HG02763 (cell line): ENCODE data around the gene SYVN1.
"Not testable (repeated sequence)": the region's sequence is repeated elsewhere in the genome, so short reads cannot be mapped to it uniquely, and the experiment has no call there.

Source experiments
- ATAC-seq: cut with Tn5 transposase; IDR thresholded peaks from one replicate; pipeline ENCODE4 v1.9.1; 2021; ENCODE audit warnings: mild to moderate bottlenecking, moderate library complexity; ENCODE audit not compliant: unreplicated experiment

The SYVN1 gene

DNA sequence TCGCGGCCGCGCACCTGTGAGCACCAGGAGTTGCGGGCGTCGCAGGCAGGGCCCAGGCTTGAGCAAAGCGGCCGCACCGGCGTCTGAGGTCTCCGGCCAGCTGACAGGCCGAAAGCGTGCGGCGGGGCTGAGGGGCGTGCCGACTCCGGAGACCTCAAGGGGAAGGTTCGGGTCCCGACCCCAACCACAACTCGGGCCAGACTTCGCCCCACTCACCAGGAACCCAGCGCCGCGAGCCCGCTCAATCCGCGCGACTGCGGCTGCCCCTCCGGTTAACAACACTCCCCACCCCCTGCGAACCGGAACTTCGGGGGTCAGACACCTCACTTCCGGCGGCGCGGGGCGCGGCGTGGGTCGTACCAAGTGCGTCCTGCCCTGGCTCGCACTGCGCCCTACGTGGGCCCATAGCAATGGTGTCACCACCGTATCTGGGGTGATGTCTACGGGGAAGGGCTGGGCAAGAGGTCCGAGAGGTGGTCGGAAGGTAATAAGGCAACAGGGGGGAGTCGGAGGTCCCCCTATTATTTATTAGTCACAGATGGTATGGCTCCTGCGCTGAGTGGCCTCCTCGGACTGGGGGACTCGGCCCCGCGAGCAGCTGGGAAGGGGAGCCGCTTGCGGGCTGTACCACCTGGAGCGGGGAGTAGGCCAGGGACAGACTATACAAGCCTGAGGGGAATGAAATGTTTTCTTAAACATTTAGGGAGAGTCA is at the start of gene SYVN1:
SYVN1 (minus strand) TSS at position 280 of the 712 bp plus-strand sequence. CDS start 918 bp downstream, outside the sequence.
- peak; percentile 51 for ATAC-seq

DNA sequence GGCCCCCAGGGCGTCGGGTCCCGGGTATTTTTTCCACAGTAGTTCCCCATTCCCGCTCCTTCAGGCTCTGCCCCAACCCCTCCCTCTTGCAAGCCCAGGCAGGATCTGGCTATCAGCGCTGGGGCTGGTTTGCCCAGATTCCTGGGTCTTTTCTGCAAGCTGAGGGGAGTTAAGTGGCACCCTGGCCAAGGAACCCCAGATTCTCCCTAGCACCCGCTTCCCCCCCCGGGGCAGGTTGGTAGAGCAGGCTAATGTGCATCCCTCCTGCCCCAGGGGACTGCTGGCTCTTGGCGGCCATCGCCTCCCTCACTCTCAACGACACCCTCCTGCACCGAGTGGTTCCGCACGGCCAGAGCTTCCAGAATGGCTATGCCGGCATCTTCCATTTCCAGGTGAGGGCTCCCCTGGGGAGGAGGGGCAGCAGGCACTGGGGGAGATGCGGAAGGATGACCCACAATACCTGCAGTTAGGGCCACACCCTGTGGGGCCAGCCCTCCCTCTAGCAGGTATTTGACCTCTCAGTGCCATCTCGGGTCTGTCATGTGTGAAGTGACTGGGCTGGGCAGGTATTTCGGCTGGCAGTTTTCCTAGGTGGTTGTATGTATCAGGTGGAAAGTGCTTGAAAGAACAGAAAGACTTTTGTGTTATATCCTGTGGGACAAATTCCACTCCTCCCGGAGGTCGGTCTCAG is 49.0 kb upstream of the SYVN1 start:
- no peak for ATAC-seq

DNA sequence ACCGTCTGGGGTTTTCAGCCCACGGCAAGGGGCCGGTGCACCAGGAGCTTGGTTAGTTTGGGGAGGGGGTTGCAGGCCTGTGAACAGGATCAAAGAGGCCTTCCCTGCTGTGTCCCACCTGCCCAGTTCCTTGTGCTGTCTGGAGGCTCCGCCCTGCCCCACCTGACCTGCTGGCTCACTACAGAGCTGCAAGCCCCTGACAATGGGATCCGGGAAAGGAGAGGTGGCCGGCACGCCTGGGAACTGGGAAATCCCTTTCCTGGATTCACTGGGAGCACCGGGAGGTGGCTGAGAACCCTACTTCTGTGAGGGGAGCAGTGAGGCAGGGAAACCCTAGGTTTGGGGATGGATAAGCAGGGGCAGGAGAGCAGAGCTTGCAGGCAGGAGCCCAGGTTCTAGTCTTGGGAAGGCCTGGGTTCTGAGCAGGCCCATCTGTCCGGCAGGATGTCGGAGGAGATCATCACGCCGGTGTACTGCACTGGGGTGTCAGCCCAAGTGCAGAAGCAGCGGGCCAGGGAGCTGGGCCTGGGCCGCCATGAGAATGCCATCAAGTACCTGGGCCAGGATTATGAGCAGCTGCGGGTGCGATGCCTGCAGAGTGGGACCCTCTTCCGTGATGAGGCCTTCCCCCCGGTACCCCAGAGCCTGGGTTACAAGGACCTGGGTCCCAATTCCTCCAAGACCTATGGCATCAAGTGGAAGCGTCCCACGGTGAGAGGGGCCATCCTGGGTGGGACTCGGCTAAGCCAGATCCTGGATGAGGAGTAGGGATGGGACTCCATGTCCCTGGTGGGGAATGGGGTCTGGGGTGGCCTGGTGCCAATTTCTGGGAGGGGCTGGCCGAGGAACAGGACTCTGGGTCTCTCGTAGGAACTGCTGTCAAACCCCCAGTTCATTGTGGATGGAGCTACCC is 48.2 kb upstream of the SYVN1 start:
- no peak for ATAC-seq

DNA sequence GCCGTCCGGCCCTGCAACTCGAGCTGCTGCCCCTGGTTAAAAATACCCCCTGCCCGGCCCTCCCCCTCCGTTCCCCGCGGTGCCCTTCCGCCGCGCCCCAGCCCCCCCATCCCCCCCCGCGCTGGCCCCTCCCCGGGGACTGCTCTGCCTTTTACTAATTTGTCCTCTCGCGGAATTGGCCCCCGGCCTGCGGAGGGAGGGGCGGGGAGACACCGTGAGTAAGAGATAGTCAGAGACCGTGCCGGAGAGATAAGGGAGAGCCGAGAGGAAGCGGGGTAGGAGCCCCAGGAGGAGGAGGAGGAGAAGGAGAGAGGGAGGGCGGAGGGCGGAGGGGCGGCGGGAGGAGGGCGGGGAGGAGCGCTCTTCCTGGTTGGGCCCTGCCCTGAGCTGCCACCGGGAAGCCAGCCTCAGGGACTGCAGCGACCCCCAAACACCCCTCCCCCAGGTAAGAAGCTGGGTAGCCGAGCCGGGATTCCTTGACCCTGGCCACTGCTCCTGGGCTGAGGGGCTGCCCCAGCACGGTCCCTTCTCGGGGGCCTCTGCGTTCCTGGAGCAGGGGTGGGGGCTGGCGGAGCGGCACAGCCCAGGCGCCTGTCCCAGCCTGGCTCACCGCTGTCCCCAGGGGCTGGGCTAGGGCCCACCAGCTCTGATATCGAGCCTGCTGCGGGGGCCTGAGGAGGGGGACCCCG is 47.4 kb upstream of the SYVN1 start, which contains the start of gene CAPN1:
CAPN1 (plus strand) TSS at position 360 of the 689 bp plus-strand sequence. CDS start 774 bp downstream, outside the sequence.
- ATAC-seq: peak; percentile 34

DNA sequence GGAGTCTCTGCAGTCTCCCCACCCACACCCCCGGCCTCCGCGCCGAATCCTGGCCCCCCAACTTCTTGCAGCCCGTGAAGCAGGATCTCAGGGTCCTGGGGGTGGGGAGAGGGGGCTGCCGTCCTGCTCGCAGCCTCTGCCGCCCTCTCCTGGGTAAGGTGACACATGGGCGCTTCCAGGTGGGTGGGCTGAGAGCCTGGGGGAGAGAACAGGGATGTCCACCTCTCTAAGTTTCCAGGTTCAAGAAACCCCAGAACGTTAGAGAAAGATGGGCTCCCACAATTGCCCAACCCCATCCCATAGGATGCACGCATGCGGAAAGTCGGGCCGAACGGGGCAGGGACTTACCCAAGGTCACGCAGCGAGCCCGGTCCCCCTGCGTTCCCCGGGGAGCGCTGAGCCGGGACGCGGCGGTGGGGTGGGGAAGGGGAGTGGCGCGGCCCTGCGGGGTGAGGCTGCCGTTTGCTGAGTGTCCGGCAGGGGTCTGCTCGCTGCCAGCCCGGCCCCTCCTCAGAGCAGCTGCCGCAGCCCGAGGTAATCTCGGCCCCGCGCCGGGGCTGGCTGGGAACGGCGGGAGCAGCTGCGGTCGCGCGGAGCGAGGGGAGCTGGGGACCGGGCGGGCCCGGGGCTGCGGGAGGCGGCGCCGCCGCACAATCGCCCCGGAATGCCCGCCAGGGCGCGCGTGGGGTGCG is 46.7 kb upstream of the SYVN1 start:
- ATAC-seq: peak; percentile 54

DNA sequence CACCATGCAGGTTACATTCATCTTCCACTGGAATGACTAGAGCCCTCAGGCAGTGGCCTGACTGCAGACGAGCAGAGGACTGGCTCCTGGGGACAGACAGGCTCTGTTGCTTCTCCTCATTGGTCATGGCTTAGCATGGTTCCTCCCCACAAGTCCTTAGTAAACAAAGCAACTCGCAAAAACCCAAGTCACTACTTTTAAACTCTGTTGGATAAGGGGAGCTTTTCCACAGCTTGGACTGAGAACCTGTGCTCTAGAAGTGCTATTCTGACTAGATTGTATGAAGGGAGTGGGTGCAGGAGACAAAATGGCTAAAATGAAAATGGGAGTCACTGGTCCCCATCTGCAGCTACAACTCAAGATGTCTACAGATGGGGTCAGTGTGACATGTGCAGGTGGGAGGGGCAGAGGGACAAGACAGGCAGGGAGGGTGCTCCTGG is 40.3 kb upstream of the SYVN1 start:
- not testable (repeated sequence) for ATAC-seq

DNA sequence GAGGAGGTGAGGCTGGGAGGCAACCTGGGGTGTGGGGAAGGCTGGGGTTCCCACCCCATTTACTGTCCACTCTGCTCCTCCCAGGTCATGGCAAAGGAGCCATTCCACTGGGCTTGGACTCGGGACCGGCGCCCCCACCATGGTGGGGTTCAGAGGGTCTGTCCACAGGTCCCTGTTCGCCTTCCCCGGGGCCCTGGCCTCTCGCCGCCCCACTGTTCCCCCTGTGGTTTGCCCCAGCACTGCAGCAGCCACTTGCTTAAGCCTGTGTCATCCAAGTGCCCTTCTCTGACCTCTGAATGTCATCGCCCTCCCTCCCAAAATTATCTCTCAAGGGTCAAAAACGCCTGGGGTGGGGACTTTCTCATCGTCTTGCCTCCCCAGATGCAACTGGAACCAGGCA is 38.3 kb upstream of the SYVN1 start:
- ATAC-seq: no peak

DNA sequence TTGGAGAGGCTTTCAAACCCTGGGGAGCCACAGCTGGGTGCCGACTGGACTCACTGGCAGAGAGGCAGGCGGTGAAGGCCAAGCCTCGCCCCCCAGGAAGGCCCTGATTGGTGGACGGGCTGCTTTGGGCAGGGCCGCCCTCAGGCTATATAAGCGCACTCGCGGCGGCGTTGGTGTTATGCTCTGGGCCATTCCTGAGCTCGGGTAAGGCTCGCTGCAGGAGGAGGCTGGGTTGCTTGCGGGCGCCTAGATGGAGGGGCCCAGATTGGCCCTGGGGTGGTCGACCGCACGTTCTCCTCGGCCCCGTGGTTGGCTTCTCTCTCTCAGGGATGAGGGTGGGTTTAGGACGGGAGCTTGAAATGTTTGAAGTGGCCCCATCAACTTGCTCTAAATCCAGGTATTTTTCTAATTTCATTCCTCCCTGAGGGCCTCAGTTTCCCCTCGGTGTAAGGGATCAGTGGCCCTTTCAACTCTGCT is 35.8 kb upstream of the SYVN1 start, which contains the start of gene SPDYC:
SPDYC (plus strand) TSS at position 176 of the 477 bp plus-strand sequence. CDS start 1,125 bp downstream, outside the sequence.
- no peak for ATAC-seq

DNA sequence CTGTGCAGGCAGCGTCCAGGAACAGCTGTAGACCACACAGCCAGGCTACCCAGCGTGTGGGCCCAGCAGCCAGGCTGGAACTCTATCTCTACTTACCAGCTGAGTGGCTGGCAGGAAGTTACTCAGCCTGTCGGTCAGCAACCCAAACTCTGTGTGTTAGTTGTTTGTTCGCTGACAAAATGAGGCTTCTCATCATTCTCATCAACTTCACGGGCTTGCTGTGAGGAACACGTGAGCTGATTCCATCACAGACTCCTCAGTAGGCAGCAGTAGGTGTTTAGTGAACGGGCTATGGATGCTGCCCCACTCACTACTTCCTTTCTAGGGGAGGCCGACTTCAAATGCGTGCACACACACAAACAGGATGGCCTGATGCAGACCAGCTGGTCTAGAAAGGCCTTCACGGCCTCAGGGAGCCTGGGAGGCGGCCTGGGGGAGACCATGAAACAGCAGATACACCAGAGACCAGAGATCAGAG is 34.9 kb upstream of the SYVN1 start:
- ATAC-seq: no peak

DNA sequence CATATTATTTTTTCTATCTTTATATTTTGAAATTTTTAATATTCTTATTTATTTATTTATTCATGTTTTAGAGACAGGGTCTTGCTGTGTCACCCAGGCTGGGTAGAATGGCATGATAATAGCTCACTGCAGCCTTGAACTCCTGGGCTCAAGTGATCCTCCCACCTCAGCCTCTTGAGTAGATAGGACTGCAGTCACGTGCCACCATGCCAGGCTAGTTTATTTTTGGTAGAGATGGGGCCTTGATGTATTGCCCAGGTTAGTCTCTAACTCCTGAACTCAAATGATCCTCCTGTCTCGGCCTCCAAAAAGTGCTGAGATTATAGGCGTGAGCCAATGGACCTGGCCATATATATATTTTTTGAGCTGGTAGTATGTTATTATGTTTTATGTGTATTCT is 33.3 kb upstream of the SYVN1 start:
- ATAC-seq: no peak

DNA sequence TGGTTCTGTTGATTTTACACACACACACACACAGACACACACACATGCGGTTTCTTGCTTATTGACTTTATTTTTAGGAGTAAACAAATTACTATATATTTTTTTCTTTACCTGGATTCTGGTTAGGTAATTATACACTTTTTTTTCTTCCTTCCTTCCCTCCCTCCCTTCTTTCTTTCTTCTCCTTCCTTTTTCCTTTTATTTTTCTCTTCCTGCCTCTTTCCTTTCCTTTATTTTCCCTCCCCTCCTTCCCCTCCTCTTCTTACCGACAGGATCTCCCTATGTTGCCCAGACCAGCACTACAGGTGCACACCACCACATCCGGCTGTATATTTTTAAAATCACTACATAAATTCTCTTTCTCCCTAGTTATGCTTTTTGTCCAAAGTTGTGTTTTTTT is 32.6 kb upstream of the SYVN1 start:
- no peak for ATAC-seq

DNA sequence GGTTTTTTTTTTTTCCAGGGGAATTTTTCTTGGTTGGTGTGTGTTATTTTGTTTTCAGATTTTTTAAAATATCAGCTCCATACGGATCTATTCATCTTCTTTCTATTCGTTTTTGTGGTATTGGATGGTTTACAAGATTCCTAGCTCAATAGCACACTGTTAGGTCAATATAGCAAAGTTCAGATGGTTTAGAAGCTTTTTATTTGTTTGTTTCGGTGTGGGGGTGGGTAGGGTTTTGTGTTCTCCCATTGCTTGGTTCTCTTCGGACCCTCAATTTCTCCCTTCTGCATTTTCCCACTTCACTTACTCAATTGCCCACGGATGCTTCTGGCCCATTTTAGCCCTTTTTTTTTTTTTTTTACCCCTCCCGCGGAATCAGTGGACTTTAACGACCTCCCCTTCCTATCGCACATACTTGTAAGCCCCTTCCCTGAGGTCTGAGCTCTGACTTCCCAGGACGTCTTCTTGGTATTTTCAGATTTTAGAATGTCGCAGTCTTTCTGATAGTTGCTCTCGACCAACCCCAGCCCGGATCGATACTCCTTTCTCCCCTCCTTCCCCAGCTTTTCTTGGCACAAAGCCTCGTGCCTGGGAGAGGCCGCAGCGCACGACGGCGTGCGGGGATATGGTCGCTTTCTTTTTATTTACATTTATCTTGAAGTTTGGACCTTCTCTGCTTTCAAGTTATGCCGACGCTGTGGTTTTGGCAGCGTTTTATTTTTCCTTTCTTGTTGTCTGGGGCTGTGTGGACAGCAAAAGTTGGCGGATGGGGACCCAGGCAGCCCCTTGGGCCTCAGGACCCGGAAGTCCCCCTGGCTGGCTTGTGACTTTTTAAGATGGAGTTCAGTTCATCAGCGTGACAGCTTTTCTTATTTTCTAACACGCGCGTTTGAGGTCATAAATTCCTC is 31.3 kb upstream of the SYVN1 start:
- no peak for ATAC-seq

DNA sequence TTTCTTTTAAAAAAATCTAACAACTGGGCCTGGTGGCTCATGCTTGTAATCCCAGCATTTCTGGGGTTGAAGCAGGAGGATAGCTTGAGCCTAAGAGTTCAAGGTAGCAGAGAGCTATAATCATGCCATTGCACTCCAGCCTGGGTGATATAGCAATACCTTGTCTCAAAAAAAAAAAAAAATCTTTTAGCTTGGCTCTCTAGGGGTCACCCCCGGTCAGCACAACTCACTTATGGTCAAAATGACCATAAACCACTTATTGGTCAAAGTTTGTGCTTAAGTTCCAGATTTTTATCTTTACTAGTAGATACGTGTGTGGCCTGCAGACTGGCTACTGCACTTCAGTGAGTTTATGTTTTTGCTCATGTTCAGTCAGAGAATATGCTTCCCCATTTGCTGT is 29.4 kb upstream of the SYVN1 start:
- ATAC-seq: no peak

DNA sequence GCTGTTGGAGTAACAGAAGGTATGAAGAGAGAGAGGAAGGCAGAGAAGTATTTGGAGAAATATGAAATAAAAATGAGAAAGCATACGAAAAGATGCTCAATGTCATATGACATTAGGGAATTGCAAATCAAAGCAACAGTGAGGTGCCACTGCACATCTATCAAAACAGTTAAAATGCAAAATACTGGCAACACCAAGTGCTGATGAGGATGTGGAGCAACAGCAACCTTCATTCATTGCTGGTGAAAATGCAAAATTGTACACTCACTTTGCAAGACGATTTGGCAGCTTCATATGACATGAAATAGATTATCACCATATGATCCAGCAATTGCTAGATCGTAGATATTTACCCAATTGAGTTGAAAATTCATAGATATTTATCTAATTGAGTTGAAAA is 26.3 kb upstream of the SYVN1 start:
- ATAC-seq: no peak

DNA sequence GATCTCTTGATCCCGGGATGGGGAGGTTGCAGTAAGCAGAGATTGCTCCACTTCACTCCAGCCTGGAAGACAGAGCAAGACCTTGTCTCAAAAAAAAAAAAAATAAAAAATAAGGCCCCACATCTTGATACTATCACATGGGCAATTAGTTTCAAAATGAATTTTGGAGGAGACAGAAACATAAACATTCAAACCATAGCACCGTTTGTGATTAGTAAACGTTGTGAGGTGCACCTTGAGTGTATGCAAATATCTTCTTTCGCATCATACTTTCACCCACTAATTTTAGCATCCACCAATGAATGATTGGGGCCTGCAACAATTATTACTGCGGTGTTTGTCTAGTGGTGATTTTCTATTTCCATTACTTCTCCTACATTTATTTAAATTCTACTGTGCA is 24.7 kb upstream of the SYVN1 start:
- ATAC-seq: no peak

DNA sequence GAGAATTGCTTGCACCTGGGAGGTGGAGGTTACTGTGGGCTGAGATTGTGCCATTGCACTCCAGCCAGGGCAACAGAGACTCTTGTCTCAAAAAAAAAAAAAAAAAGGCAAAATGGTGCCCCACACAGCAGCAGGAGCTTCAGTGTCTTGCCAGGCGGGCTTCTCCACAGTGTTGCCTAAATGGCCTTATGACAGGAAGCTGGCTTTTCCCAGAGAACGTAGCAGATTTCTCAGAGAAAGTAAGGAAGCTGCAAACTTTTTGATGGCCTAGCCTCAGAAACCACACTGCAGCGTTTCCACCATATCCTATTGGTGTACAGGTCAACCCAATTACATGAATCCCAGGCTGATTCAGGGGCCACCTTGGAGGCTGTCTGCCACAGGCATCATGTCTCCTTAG is 23.0 kb upstream of the SYVN1 start:
- ATAC-seq: no peak

DNA sequence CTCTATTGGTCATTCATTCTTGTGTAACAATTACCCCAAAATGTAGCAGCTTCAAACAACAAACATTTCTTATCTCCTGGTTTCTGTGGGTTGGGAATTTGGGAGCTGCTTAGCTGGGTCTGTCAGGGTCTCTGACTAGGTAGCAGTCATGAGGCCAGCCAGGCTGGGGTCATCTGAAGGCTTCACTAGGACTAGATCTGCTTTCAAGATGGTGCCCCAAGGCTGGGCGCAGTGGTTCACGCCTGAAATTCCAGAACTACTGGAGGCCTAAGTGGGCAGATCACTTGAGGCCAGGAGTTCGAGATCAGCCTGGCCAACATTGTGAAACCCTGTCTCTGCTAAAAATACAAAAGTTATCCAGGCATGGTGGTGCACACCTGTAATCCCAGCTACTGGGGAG is 22.6 kb upstream of the SYVN1 start:
- no peak for ATAC-seq

DNA sequence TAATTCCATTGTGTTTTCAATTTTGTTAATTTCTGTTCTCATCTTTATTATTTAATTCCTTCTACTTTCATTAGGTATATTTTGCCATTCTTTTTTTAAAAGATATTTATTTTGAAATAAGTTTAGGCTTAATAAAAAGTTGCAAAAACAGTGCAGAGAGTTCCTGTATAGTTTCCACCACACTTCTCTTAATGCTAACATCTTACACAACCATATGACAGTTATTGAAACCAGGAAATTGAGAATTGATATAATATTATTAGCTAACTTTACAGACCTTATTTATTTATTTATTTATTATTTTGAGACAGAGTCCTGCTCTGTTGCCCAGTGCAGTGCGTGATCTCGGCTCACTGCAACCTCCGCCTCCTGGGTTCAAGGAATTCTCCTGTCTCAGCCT is 21.9 kb upstream of the SYVN1 start:
- ATAC-seq: no peak

DNA sequence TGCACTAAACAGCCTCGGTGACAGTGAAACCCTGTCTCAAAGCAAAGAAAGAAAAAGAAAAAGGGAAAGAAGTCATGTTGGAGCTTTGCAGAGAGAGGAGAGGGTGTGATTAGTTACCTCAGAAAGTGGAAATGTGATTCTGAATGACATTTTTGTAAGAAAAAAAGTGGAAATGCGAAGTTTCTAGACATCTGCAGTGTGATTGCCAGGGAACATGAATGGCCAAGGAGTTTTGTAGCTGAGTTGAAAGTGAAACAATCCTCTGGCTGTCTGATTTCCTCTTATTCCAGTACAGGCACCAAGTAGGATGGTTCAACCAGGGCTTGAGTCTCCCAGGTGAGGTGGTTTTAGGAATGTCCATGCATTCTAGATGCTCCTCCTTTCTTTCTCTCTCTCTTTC is 17.8 kb upstream of the SYVN1 start:
- no peak for ATAC-seq
